T-helper 1 cell treated with Interleukin-12 subunit alpha and Interleukin-12 subunit beta and Interleukin-4 antibody, amounts not matched to agents 30 μg/mL and 1 μg/mL, for 36 hours (primary cell): Measurements from ENCODE around the gene PCNP.
"Not testable (repeated sequence)": the region's sequence is repeated elsewhere in the genome, so short reads cannot be mapped to it uniquely, and the experiment has no call there.

Source experiments
- H3K27ac Mint-ChIP-seq: one replicate; pipeline ENCODE4 v1.8.0; 2021; ENCODE audit warnings: mild to moderate bottlenecking, mixed read lengths
- H3K27me3 Mint-ChIP-seq: one replicate; pipeline ENCODE4 v1.8.0; 2021; ENCODE audit warnings: low read depth, mixed read lengths
- H3K36me3 Mint-ChIP-seq: one replicate; pipeline ENCODE4 v1.8.0; 2021; ENCODE audit warnings: low read depth, mixed read lengths
- H3K4me1 Mint-ChIP-seq: one replicate; pipeline ENCODE4 v1.8.0; 2021; ENCODE audit warnings: low read depth, mixed read lengths
- H3K4me3 Mint-ChIP-seq: one replicate; pipeline ENCODE4 v1.8.0; 2021; ENCODE audit warnings: mild to moderate bottlenecking, moderate library complexity, mixed read lengths
- H3K9me3 Mint-ChIP-seq: one replicate; pipeline ENCODE4 v1.8.0; 2021; ENCODE audit warnings: mixed read lengths

Gene PCNP

DNA sequence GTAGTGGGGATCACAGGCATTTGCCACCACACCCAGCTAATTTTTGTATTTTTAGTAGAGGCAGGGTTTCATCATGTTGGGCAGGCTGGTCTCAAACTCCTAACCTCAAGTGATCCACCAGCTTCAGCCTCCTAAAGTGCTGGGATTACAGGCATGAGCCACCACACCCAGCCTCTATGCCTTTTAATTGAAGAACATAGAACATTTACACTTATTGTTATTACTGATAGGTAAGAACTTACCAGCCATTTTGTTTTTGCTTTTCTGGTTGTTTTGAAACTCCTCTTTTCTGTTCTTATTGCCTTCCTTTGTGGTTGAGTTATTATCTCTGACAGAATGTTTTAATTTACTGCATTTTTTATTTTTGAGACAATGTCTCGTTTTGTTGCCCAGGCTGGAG lies 29.2 kb downstream of the PCNP start:
- Mint-ChIP-seq H3K27ac (no peak overlapping the region), H3K4me3 (no peak overlapping the region), H3K9me3 (no peaks in the 10 kb centered on the region), H3K36me3 (peaks cover 11% of the 10 kb centered on the region), H3K27me3 (no peaks in the 10 kb centered on the region), H3K4me1 (no peaks in the 10 kb centered on the region)

DNA sequence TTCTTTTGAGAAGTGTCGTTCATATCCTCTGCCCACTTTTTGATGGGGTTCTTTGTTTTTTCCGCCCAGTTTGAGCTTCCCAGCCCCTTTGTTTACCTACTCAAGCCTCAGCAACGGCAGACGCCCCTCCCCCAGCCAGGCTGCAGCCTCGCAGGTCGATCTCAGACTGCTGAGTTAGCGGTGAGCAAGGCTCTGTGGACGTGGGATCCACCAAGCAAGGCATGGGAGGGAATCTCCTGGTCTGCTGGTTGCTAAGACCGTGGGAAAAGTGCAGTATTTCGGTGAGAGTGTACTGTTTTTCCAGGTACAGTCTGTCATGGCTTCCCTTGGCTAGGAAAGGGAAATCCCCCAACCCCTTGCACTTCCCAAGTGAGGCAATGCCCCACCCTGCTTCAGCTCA lies 31.4 kb downstream of the PCNP start:
- not testable (repeated sequence) for H3K27me3 Mint-ChIP-seq, H3K27ac Mint-ChIP-seq, H3K36me3 Mint-ChIP-seq, H3K9me3 Mint-ChIP-seq, H3K4me1 Mint-ChIP-seq, H3K4me3 Mint-ChIP-seq

DNA sequence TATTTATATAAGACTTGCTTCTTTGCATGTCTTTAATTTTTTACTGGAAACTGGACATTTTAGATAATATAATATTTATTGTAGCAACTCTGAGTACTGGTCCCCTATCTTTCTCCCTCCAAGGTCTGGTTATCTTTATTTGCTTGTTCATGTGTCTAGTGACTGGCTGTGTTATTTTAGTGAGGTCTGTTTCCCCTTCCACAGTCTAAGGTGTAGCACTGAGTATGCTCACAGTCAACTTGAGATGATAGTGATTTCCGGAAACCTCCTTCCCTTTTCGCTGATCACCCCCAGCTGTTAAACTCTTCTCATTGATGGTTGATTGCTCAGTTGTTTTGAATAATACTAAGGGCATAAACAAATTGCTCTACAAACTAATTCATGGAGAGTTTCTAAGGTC lies 37.0 kb downstream of the PCNP start:
- no peaks in the 10 kb centered on the region for H3K4me1 Mint-ChIP-seq
- H3K4me3 Mint-ChIP-seq = no peak overlapping the region
- H3K27ac Mint-ChIP-seq = no peak overlapping the region
- no peaks in the 10 kb centered on the region for H3K9me3 Mint-ChIP-seq
- no peaks in the 10 kb centered on the region for H3K36me3 Mint-ChIP-seq
- H3K27me3 Mint-ChIP-seq = no peaks in the 10 kb centered on the region

DNA sequence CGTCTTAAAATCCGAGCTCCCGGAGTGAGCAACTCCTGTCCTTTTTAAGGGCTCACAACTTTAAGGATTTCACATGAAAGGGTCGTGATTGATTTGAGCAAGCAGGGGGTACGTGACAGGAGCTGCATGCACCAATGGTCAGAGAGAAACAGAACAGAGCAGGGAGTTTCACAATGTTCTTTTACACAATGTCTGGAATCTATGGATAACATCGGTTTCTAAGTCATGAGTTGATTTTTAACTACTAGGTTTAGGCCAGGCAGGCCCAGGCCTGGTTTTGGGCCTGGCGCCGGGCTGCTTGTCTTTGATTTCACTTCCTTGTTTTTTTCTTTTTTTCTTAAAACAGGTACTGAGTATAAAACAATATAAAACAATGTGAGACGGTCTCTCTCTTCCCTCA lies 39.0 kb downstream of the PCNP start:
- not testable (repeated sequence) for H3K9me3 Mint-ChIP-seq, H3K27me3 Mint-ChIP-seq, H3K27ac Mint-ChIP-seq, H3K4me1 Mint-ChIP-seq, H3K36me3 Mint-ChIP-seq, H3K4me3 Mint-ChIP-seq

DNA sequence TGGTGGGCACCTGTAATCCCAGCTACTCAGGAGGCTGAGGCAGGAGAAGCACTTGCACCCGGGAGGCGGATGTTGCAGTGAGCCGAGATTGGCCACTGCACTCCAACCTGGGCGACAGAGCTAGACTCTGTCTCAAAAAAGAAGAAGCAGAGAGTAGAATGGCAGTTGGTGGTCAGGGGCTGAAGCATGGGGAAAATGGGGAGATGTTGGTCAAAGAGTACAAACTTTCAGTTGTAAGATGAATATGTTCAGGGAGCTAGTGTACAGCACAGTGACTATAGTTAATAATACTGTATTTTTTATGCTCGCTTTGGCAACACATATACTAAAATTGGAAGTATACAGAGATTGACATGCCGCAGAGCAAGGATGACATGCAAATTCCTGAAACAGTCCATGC lies 41.5 kb downstream of the PCNP start:
- Mint-ChIP-seq H3K9me3 (no peaks in the 10 kb centered on the region), H3K27ac (no peak overlapping the region), H3K4me3 (no peak overlapping the region), H3K27me3 (no peaks in the 10 kb centered on the region), H3K4me1 (no peaks in the 10 kb centered on the region), H3K36me3 (no peaks in the 10 kb centered on the region)

DNA sequence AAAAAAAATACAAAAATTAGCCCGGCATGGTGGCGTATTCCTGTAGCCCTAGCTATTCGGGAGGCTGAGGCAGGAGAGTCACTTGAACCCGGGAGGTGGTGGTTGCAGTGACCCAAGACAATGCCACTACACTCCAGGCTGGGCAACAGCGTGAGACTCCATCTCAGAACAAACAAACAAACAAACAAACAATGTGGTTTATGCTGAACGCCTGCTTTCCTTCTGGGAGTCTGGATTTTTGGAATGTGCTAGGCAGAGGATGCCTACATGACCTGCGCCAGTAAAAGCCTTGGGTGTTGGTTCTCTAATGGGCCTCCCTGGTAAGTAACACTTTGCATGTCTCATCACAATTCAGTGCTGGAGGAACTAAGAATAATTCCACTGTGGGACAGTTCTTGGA lies 43.5 kb downstream of the PCNP start:
- Mint-ChIP-seq H3K4me3 (no peak overlapping the region), H3K27me3 (no peaks in the 10 kb centered on the region), H3K4me1 (no peaks in the 10 kb centered on the region), H3K27ac (no peak overlapping the region), H3K9me3 (no peaks in the 10 kb centered on the region), H3K36me3 (no peaks in the 10 kb centered on the region)

DNA sequence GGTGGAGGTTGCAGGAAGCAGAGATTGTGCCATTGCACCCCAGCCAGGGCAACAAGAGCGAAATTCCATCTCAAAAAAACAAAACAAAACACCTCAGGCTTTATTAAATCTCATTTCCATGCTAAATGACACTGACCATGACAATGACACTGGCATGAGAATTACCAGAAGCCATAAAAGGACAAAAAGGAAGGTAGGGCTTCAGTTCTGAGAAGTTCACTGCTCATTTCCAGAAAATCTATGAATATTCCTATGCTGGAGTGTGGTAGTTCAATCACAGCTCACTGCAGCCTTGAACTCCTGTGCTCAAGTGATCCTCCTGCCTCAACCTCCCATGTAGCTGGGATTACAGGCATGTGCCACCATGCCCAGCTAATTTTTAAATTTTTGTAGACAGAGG lies 44.7 kb downstream of the PCNP start:
- H3K4me3 Mint-ChIP-seq = no peak overlapping the region
- no peaks in the 10 kb centered on the region for H3K36me3 Mint-ChIP-seq
- no peak overlapping the region for H3K27ac Mint-ChIP-seq
- no peaks in the 10 kb centered on the region for H3K9me3 Mint-ChIP-seq
- H3K4me1 Mint-ChIP-seq = no peaks in the 10 kb centered on the region
- no peaks in the 10 kb centered on the region for H3K27me3 Mint-ChIP-seq

DNA sequence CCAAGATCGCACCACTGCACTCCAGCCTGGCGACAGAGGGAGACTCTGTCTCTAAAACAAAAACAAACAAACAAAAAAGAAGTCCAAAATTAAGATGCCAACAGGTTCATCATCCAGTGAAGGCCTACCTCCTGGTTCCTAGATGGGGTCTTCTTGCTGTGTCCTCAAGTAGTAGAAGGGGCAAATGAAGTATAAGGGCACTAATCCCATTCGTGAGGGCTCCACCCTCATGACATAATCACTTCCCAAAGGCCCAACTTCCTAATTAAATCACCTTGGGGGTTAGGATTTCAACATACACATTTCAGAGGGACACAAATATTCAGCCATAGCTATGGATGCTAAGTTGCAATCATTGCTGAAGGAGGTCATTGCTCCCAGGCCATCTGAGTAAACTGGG lies 45.8 kb downstream of the PCNP start:
- H3K36me3 Mint-ChIP-seq = peaks cover under 1% of the 10 kb centered on the region
- no peaks in the 10 kb centered on the region for H3K9me3 Mint-ChIP-seq
- H3K4me1 Mint-ChIP-seq = peaks cover 2% of the 10 kb centered on the region
- no peak overlapping the region for H3K27ac Mint-ChIP-seq
- no peak overlapping the region for H3K4me3 Mint-ChIP-seq
- H3K27me3 Mint-ChIP-seq = no peaks in the 10 kb centered on the region

DNA sequence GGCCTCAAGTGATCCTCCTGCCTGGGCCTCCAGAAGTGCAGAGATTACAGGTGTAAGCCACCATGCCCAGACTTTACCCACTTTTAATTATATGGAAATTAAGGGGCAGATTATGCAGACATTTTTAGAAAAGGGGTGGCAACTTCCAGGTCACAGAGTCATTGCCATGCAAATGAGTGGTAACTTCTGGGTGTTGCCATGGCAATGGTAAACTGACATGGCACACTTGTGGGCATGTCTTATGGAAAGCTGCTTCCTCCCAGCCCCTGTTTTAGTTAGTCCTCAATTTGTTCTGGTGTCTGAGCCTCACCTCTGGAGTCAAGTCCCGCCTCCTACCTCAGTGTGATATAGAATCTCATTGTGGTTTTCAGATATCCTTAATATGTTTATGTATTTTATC lies 49.7 kb downstream of the PCNP start:
- Mint-ChIP-seq H3K27ac (no peak overlapping the region), H3K36me3 (peaks cover 5% of the 10 kb centered on the region), H3K4me3 (no peak overlapping the region), H3K27me3 (no peaks in the 10 kb centered on the region), H3K9me3 (no peaks in the 10 kb centered on the region), H3K4me1 (peaks cover 2% of the 10 kb centered on the region)

DNA sequence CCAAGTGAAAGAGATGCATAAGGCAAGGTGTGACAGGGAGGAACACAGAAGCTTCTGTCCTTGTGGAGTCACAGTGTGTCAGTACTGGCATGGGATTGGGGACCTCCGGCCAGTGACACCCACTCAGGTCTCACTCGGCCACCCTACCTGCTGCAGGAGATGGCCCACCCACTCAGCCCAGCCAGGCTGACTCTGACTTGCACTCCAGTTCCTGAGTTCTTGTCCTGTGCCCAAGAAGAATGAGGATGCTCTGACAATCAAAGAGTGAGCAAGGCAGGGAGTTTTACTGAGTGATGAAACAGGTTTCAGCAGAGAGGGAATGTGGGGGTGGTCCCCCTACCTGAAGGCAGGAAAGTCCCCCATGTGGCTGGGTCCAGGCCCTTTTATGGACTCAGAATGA lies 50.9 kb downstream of the PCNP start:
- Mint-ChIP-seq H3K27ac (no peak overlapping the region), H3K4me1 (peaks cover 2% of the 10 kb centered on the region), H3K9me3 (no peaks in the 10 kb centered on the region), H3K27me3 (no peaks in the 10 kb centered on the region), H3K4me3 (no peak overlapping the region), H3K36me3 (peaks cover 5% of the 10 kb centered on the region)

DNA sequence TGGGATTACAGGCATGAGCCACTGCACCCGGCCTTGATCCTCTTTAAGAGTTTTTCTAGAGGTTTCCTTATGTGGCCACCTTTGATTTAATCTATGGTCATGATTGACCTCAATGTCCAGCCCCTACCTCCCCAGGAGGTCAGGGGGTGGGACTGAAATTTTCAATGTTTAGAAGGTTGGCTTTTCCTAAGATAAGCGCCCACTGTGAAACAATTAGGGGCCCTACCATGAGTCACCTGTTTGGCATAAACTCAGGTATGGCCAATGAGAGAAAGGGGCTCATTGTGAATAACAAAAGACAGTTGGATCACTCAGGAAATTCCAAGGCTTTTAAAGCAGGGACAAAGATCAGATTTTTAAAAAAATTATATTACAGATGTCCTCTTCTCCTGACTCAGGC lies 51.9 kb downstream of the PCNP start:
- H3K4me3 Mint-ChIP-seq = no peak overlapping the region
- no peaks in the 10 kb centered on the region for H3K9me3 Mint-ChIP-seq
- peaks cover 2% of the 10 kb centered on the region for H3K4me1 Mint-ChIP-seq
- no peak overlapping the region for H3K27ac Mint-ChIP-seq
- no peaks in the 10 kb centered on the region for H3K27me3 Mint-ChIP-seq
- H3K36me3 Mint-ChIP-seq = peaks cover 5% of the 10 kb centered on the region

DNA sequence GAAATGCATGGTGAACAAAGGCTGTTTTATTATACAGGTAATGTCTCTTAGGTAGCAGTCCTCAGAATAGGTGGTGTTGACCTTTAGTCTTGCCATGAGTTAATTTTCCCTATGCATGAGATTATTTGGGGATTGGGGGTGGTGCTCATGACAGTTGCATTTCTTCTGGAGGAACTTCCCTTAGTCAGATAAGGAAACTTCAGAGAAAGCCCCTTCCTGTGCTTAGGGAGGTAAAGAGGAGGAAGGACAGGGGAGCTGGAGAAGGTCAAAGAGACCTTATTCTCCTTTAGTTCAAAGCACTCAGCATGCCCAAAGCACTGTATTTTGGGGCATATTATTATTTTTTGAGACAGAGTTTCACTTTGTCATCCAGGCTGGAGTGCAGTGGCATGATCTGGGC lies 55.2 kb downstream of the PCNP start:
- Mint-ChIP-seq H3K36me3 (peaks cover 5% of the 10 kb centered on the region), H3K4me3 (no peak overlapping the region), H3K27me3 (no peaks in the 10 kb centered on the region), H3K27ac (no peak overlapping the region), H3K4me1 (no peaks in the 10 kb centered on the region), H3K9me3 (no peaks in the 10 kb centered on the region)

DNA sequence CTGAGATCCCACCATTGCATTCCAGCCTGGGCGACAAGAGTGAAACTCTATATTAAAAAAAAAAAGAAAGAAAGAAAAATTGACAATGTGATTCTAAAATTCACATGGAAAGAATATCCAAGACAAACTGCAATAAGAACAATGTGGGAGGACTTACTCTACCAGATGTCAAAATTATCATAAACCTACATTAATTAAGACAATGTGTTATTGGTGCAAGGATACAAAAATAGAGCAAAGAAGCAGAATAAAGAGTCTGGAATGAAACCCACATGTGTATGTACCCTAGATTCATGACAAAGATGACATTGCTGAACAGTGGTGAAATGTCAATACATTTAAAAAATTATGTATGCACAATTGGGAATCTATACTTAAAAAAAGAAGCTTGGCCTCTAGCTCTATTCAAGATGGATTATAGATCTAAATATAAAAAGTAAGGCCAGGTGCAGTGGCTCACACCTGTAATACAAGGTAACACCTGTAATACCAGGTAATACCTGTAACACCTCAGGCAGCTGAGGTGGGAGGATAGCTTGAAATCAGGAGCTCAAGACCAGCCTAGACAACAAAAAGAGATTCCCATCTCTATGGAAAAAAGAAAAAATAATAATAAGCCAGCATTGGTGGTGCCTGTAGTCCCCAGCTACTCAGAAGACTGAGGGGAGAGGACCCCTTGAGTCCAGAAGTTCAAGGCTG lies 57.3 kb downstream of the PCNP start:
- no peak overlapping the region for H3K4me3 Mint-ChIP-seq

DNA sequence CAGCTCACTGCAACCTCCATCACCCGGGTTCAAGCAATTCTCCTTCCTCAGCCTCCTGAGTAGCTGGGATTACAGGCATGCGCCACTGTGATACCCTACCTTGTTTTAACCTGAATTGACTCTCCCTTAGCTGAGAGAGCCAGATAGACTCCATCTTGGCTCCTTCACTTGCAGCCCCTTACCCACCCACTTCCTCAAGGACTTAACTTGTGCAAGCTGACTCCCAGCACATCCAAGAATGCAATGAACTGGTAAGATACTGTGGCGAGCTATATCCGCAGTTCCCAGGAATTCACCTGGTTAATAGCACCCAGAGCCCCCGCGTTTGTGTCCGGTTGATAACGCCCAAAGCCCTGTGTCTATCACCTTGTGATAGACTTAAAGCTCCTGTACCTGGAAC lies 58.0 kb downstream of the PCNP start:
- not testable (repeated sequence) for H3K27me3 Mint-ChIP-seq, H3K27ac Mint-ChIP-seq, H3K4me1 Mint-ChIP-seq, H3K9me3 Mint-ChIP-seq, H3K36me3 Mint-ChIP-seq, H3K4me3 Mint-ChIP-seq

More for the DNA sequence above, 57.3 kb downstream of the PCNP start:
- Mint-ChIP-seq H3K27me3 (no peaks in the 10 kb centered on the region), H3K27ac (no peak overlapping the region), H3K36me3 (no peaks in the 10 kb centered on the region), H3K4me1 (no peaks in the 10 kb centered on the region), H3K9me3 (no peaks in the 10 kb centered on the region)

DNA sequence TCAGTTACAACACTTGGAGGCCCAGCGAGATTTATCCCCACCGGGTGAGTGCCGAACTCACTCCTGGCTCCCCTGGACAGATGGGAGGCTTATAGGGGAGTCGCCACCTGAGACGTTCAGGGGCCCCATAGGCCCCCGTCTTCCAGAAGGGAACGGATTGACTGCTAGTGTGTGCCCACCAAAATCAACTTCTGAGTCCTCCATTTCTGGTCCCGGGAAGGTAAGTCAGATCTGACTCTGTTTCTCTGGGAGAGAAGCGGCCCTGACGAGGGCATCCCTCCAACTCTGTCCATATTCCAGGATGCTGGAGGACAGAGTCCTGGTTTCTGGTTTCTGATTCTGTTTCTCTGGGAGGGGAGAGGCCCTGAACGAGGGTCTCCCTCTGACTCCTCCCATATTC lies 58.6 kb downstream of the PCNP start:
- Mint-ChIP-seq H3K4me1 (peaks cover 2% of the 10 kb centered on the region), H3K27ac (no peak overlapping the region), H3K36me3 (no peaks in the 10 kb centered on the region), H3K27me3 (no peaks in the 10 kb centered on the region), H3K9me3 (no peaks in the 10 kb centered on the region), H3K4me3 (no peak overlapping the region)

DNA sequence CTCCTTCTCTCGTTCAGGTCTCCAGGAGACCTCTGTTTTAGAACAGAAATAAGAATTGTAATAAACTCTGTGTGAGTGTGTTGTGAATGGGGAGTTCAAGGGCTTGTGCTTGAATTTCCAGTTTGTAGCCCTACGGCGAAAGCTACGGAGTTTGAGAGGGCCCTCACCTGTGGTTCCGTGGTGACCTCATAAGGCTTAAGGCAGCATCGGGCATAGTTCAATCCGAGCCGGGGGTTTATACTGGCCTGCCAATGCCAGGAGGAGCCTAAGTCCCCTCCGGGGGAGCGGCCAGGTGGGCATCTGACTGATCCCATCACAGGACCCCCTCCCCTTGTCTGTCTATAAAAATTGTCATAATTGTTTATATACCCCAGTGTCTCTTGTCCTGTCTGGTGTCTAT lies 59.2 kb downstream of the PCNP start:
- no peaks in the 10 kb centered on the region for H3K9me3 Mint-ChIP-seq
- H3K27ac Mint-ChIP-seq = no peak overlapping the region
- no peaks in the 10 kb centered on the region for H3K36me3 Mint-ChIP-seq
- peaks cover 2% of the 10 kb centered on the region for H3K4me1 Mint-ChIP-seq
- H3K27me3 Mint-ChIP-seq = no peaks in the 10 kb centered on the region
- no peak overlapping the region for H3K4me3 Mint-ChIP-seq
